GM10266 (cell line): ENCODE data around the gene SSTR5.

Source experiments
- DNase-seq: peaks from one replicate; pipeline ENCODE4 v3.0.0; 2012; ENCODE audit errors: extremely low spot score
- TF ChIP-seq, protein P1 (sequence below): IDR thresholded peaks from 2 replicates; pipeline ENCODE4 v1.5.1; 2012; ENCODE audit warnings: mild to moderate bottlenecking, low read depth; ENCODE audit not compliant: control insufficient read depth, insufficient read depth; ENCODE audit errors: missing control alignments

The SSTR5 gene

DNA sequence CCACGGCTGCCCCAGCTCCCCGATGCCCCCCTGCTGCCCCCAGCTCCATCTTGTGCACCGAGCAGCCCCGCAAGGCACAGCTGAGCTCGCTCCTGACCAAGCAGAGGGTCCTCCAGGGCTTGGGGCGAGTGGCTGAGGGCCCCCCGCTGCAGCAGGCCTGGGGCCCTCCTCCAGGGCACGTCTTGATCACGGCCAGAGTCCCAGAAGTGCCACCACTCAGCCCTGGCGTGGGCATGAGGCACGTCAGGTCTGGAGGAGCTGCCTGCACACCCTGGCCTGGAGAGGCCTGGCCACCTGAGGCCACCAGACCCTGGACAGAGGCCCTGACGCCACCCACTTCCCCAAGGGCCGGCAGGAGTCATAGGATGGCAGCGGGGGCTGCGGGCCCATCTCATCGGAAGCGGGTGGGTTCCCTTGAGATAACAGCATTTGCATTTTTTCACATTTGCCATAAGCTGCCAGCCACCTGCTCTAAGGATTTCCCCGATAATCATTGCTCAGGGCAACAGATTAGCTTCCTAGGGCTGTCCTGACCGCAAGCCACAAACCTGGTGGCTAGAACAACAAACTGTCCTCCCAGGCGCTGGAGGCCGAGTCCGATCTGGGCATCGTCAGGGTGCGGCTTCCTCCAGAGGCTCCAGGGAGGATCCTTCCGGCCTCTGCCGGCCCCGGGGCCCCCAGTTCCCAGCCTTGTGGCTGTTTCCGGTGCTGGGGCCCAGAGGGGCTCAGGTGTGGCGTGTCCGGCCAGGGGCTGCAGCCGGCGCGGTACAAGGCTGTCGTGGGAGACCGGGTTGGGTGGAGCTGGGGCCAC is 47.4 kb downstream of the SSTR5 start:
- DNase-seq, result no peak
- TF ChIP-seq, protein P1, sequence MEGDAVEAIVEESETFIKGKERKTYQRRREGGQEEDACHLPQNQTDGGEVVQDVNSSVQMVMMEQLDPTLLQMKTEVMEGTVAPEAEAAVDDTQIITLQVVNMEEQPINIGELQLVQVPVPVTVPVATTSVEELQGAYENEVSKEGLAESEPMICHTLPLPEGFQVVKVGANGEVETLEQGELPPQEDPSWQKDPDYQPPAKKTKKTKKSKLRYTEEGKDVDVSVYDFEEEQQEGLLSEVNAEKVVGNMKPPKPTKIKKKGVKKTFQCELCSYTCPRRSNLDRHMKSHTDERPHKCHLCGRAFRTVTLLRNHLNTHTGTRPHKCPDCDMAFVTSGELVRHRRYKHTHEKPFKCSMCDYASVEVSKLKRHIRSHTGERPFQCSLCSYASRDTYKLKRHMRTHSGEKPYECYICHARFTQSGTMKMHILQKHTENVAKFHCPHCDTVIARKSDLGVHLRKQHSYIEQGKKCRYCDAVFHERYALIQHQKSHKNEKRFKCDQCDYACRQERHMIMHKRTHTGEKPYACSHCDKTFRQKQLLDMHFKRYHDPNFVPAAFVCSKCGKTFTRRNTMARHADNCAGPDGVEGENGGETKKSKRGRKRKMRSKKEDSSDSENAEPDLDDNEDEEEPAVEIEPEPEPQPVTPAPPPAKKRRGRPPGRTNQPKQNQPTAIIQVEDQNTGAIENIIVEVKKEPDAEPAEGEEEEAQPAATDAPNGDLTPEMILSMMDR, result no peak

DNA sequence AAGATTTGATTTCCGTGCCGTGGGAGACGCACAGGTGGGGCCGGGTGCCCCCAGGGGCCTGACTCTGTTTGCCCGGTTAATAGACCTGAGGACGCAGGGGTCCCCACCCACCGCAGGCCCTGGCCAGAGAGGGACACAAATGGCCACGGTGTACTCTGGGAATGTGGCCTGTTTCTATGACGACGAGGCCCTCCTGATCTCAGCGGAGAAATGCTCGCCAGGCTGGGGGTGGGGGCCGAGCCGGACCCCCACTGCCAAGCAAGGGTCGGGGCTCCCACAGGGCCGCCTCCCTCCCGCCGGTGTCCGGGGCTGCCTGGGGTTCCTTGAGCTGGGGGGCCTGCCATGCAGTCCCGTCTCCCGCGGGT is 48.0 kb downstream of the SSTR5 start:
- TF ChIP-seq, protein P1, result no peak

DNA sequence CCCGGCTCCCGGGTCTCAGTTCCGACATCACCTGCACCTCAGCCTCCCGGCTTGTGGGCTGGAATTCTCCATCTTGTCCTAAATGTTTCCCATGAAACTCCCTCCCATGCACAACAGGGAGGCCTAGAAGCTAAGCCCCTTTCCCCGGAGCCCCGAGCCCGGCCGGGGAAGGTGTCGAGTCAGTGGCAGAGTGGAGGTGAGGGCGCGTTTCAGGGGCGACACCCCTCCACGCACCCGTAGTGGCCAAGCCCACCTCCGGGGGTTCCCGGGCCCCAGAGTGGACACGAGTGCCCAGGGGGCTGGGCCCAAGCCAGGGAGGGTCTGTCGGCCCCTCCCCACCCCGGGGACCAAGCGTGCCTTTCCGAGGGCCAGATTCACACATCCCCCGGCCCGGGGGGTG is 48.5 kb downstream of the SSTR5 start:
- DNase-seq, result no peak

More for the DNA sequence above, 48.0 kb downstream of the SSTR5 start:
- DNase-seq, result no peak

DNA sequence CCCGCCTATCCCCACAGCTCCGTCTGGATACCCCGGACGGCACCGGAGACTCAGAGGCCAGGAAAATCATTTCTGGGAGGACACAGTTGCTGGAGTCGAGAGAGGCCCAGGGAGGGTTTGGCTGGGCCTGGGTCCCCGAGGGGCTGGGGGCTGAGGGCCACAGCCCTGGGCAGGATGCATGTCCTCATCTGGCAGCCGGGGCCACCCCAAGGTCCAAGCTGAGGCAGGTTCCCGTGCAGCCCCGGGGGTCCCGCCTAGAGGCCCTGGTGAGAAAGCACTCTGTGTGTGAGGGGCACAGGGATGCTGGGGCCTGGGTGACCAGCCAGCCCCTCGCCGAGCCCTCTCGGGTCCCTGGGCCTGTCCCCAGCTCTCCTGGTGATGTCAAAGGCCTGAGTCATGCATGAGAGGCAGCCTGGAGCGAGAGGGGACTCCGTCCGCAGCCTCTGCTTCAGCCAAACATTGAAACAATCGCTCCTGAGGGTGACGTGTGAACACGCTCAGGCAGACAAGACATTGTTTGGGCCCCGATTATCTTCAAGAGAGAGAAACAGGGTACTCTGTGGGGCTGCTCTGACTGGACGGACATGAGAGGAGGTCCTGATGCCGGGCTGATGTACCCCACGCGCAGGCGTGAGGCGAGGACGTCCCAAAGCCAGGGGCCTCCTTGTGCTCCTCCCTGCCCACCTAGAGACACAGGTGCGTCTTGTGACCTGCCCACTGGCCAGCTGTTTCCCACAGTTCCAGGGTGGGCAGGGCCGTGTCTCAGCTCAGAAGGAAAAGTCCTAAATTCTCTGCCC is 49.3 kb downstream of the SSTR5 start:
- no peak for DNase-seq
- TF ChIP-seq, protein P1, result no peak

More for the DNA sequence above, 48.5 kb downstream of the SSTR5 start:
- TF ChIP-seq, protein P1, result no peak

DNA sequence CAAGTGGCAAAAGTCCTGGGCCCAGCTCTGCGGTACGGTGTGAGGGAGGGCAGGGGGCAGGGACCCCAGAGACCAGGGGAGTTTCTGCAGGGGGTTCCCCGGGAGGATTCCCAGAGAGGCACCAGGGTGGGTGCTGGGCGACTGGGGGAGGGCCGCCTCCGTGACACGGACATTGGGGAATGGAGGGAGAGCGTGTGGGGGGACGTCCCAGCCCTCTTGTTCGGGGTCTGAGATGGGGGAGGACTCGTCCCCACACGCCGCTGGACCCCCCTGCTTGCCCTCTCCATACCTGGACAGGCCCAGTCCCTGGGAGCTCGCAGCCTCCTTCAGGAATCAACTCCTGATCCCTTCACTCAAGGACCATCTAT is 49.8 kb downstream of the SSTR5 start:
- no peak for DNase-seq
- TF ChIP-seq, protein P1, result no peak

DNA sequence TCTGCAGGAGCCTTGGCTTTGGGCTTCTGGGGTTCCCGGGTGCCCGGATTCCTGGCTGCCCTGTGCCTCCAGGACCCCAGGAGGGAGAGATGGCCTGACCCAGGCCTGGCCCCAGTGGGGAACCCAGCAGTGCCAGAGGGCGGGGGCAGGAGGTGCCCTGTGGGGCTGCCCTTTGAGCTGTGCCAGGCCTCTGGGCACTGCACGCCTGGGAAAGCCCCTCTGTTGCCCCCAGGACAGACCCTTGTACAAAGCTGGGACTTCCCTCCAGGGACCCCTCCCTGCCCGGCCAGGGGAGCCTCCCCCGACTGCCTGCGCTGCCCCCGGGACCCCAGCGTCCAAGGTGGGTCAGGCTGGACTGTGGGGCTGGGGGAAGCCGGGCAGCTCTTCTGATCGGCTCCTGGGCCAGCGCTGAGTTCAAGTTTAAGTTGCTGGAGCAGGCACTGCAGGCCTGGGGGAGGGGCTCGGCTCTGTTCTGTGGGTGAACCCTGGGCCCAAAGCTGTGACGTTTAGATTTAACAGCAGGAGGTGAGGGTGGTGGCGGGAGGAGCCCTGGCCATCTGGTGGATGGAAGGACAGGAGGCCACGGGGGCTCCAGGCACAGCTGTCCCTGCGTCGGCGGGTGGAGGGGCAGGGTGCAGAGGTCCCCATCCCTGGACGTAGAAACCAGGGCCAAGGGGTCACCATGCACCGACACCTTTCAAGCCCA is 51.1 kb downstream of the SSTR5 start:
- DNase-seq, result no peak
- TF ChIP-seq, protein P1, result no peak
